ENCODE measurements around the gene GJC2. TPM values are rescaled to one million over a fixed set of nuclear protein-coding genes. Genes with fewer than 3 reads are reported as not detected.

GJC2 gene
- total RNA-seq, 1 experiment from 2014 or later, result 1.5 TPM

GRCh38 chr1:228159008-228159665 lies 9.4 kb downstream of the GJC2 start:
- ChIA-PET POLR2A (no interaction called here), CTCF (no interaction called here)
- Mint-ChIP-seq H3K4me3 (ENCODE audit: unreplicated experiment) (no peak overlapping the region), H3K27me3 (ENCODE audit: insufficient read depth, unreplicated experiment) (no peaks in the 10 kb centered on the region), H3K27ac (ENCODE audit: unreplicated experiment) (no peak overlapping the region), H3K9me3 (ENCODE audit: unreplicated experiment) (no peaks in the 10 kb centered on the region), H3K36me3 (ENCODE audit: insufficient read depth, unreplicated experiment) (peaks cover 5% of the 10 kb centered on the region), H3K4me1 (ENCODE audit: low read depth, unreplicated experiment) (peaks cover 2% of the 10 kb centered on the region)
- intact Hi-C loops (cut with micrococcal nuclease; ENCODE audit: unreplicated experiment), result no loop called here
- no peaks in the 10 kb centered on the region for H3K36me3 ChIP-seq (ENCODE audit: control insufficient read depth, insufficient read depth, low read length)
- peaks cover 11% of the 10 kb centered on the region for H3K4me1 ChIP-seq
- no peaks in the 10 kb centered on the region for H3K9me3 ChIP-seq
- no peak for TF ChIP-seq CTCF (IDR thresholded peaks at IDR 0.05; ENCODE audit: insufficient read depth in 1 of 2, low read depth in 1 of 2, low read length in 1 of 2, severe bottlenecking in 1 of 2, unreplicated experiment in 1 of 2)
- H3K27me3 ChIP-seq (replicated peaks; ENCODE audit: control insufficient read depth, insufficient read depth, low read length), result no peaks in the 10 kb centered on the region
- no TSS peak for BruUV-seq (replicated peaks)
- no peak for DNase-seq
- no peak overlapping the region for H3K4me3 ChIP-seq (ENCODE audit: low read depth, low read length)

GRCh38 chr1:228160201-228160761 lies 10.6 kb downstream of the GJC2 start:
- Histone ChIP-seq H3K4me3 (ENCODE audit: low read depth, low read length) (no peak overlapping the region), H3K9me3 (no peaks in the 10 kb centered on the region), H3K27me3 (replicated peaks; ENCODE audit: control insufficient read depth, insufficient read depth, low read length) (no peaks in the 10 kb centered on the region), H3K36me3 (ENCODE audit: control insufficient read depth, insufficient read depth, low read length) (no peaks in the 10 kb centered on the region), H3K4me1 (peaks cover 17% of the 10 kb centered on the region)
- Mint-ChIP-seq H3K27me3 (ENCODE audit: insufficient read depth, unreplicated experiment) (no peaks in the 10 kb centered on the region), H3K36me3 (ENCODE audit: insufficient read depth, unreplicated experiment) (peaks cover 13% of the 10 kb centered on the region), H3K4me1 (ENCODE audit: low read depth, unreplicated experiment) (peaks cover 8% of the 10 kb centered on the region), H3K9me3 (ENCODE audit: unreplicated experiment) (no peaks in the 10 kb centered on the region), H3K4me3 (ENCODE audit: unreplicated experiment) (no peak overlapping the region), H3K27ac (ENCODE audit: unreplicated experiment) (no peak overlapping the region)
- POLR2A ChIA-PET, result no interaction called here
- BruUV-seq (replicated peaks), result no TSS peak
- DNase-seq, result no peak
- intact Hi-C loops (cut with micrococcal nuclease; ENCODE audit: unreplicated experiment), result no loop called here
- CTCF ChIA-PET, result no interaction called here
- TF ChIP-seq CTCF (IDR thresholded peaks at IDR 0.05; ENCODE audit: insufficient read depth in 1 of 2, low read depth in 1 of 2, low read length in 1 of 2, severe bottlenecking in 1 of 2, unreplicated experiment in 1 of 2), result no peak

- H3K36me3 Mint-ChIP-seq (ENCODE audit: insufficient read depth, unreplicated experiment), result peaks cover 22% of the 10 kb centered on the region
- H3K27me3 ChIP-seq (replicated peaks; ENCODE audit: control insufficient read depth, insufficient read depth, low read length), result no peaks in the 10 kb centered on the region
- no peaks in the 10 kb centered on the region for H3K9me3 ChIP-seq
- no peak overlapping the region for H3K27ac Mint-ChIP-seq (ENCODE audit: unreplicated experiment)
- no peaks in the 10 kb centered on the region for H3K36me3 ChIP-seq (ENCODE audit: control insufficient read depth, insufficient read depth, low read length)
- H3K4me3 Mint-ChIP-seq (ENCODE audit: unreplicated experiment), result no peak overlapping the region
- peaks cover 8% of the 10 kb centered on the region for H3K4me1 Mint-ChIP-seq (ENCODE audit: low read depth, unreplicated experiment)
- no peaks in the 10 kb centered on the region for H3K9me3 Mint-ChIP-seq (ENCODE audit: unreplicated experiment)
- ChIA-PET CTCF (no interaction called here), POLR2A (no interaction called here)
- no peak overlapping the region for H3K4me3 ChIP-seq (ENCODE audit: low read depth, low read length)
- no peak for TF ChIP-seq CTCF (IDR thresholded peaks at IDR 0.05; ENCODE audit: insufficient read depth in 1 of 2, low read depth in 1 of 2, low read length in 1 of 2, severe bottlenecking in 1 of 2, unreplicated experiment in 1 of 2)
- no peaks in the 10 kb centered on the region for H3K27me3 Mint-ChIP-seq (ENCODE audit: insufficient read depth, unreplicated experiment)
- no peak for DNase-seq
- BruUV-seq (replicated peaks), result no TSS peak
- intact Hi-C loops (cut with micrococcal nuclease; ENCODE audit: unreplicated experiment), result no loop called here
- peaks cover 17% of the 10 kb centered on the region for H3K4me1 ChIP-seq
Observed at GRCh38 chr1:228161362-228161761, 11.6 kb downstream of the GJC2 start.

All from Caco-2 (cell line).